CD14-positive monocyte (primary cell): ENCODE results near the gene PPP4R3B. TPM values are rescaled to one million over a fixed set of nuclear protein-coding genes. Genes with fewer than 3 reads are reported as not detected.

Source experiments
- DNase-seq, 3 donors: peaks; one replicate each; pipeline ENCODE4 v3.0.0-alpha.2; 2011 to 2022
- H2AFZ ChIP-seq: 2 replicates; pipeline ENCODE4 v1.6.0; 2012; ENCODE audit warnings: mild to moderate bottlenecking, low read depth, low read length, inconsistent platforms; ENCODE audit not compliant: insufficient read depth, poor library complexity, severe bottlenecking
- H3K27ac ChIP-seq, 2 donors: 1 replicate in 1 of 2; 2 replicates in 1 of 2; pipeline ENCODE4 v1.5.1; 2012 to 2013; ENCODE audit warnings: low read length in 2 of 2, control low read depth in 1 of 2, inconsistent platforms in 1 of 2, low read depth in 1 of 2, mild to moderate bottlenecking in 1 of 2
- H3K27me3 ChIP-seq, 2 donors: one replicate each; pipeline versions ENCODE4 v1.6.0 to v1.6.1; 2011 to 2013; ENCODE audit warnings: low read length in 2 of 2; ENCODE audit not compliant: control insufficient read depth in 2 of 2, insufficient read depth in 2 of 2
- H3K36me3 ChIP-seq, 2 donors: replicated peaks in 1 of 2; 1 replicate in 1 of 2; 2 replicates in 1 of 2; pipeline versions ENCODE4 v1.5.1 to v1.6.1; 2012 to 2013; ENCODE audit warnings: low read length in 2 of 2, control low read depth in 1 of 2, inconsistent platforms in 1 of 2, mild to moderate bottlenecking in 1 of 2; ENCODE audit not compliant: insufficient read depth in 2 of 2, control insufficient read depth in 1 of 2
- H3K4me1 ChIP-seq, 2 donors: 1 replicate in 1 of 2; 2 replicates in 1 of 2; pipeline versions ENCODE4 v1.5.1 to v1.6.1; 2012 to 2013; ENCODE audit warnings: low read length in 2 of 2, control low read depth in 1 of 2, inconsistent platforms in 1 of 2, mild to moderate bottlenecking in 1 of 2, moderate library complexity in 1 of 2; ENCODE audit not compliant: insufficient read depth in 2 of 2, control insufficient read depth in 1 of 2
- H3K4me2 ChIP-seq: replicated peaks from 2 replicates; pipeline ENCODE3; 2012; ENCODE audit warnings: low read length, moderate library complexity, mild to moderate bottlenecking; ENCODE audit not compliant: poor library complexity, severe bottlenecking; ENCODE audit errors: extremely low read depth
- H3K4me3 ChIP-seq, 3 experiments: fragments of 200-600 bp in 1 of 3; sonication (generic) in 1 of 3; replicated peaks in 1 of 3; 1 replicate in 2 of 3; 2 replicates in 1 of 3; pipeline ENCODE4 v1.5.1; 2011 to 2013; ENCODE audit warnings: low read length in 3 of 3, mild to moderate bottlenecking in 3 of 3, control low read depth in 2 of 3, low read depth in 2 of 3, inconsistent platforms in 1 of 3, moderate library complexity in 1 of 3
- H3K79me2 ChIP-seq: 2 replicates; pipeline ENCODE4 v1.6.0; 2012; ENCODE audit warnings: mild to moderate bottlenecking, control low read depth, inconsistent platforms, low read length, moderate library complexity; ENCODE audit not compliant: insufficient read depth
- H3K9ac ChIP-seq: 2 replicates; pipeline ENCODE4 v1.6.0; 2017; ENCODE audit warnings: low read length, mild to moderate bottlenecking; ENCODE audit not compliant: insufficient read depth, poor library complexity, severe bottlenecking
- H3K9me3 ChIP-seq, 2 donors: replicated peaks in 1 of 2; 1 replicate in 1 of 2; 2 replicates in 1 of 2; pipeline versions ENCODE4 v1.5.1 to v1.6.1; 2012 to 2013; ENCODE audit warnings: low read length in 2 of 2, control low read depth in 1 of 2; ENCODE audit not compliant: control insufficient read depth in 1 of 2, insufficient read depth in 1 of 2
- H4K20me1 ChIP-seq: 2 replicates; pipeline ENCODE4 v1.6.0; 2012; ENCODE audit warnings: mild to moderate bottlenecking, low read length, control low read depth, moderate library complexity; ENCODE audit not compliant: insufficient read depth
- H3K27ac Mint-ChIP-seq, 7 donors: one replicate each; pipeline ENCODE4 v1.8.0; 2020; ENCODE audit warnings: mild to moderate bottlenecking in 7 of 7, mixed read lengths in 7 of 7, moderate library complexity in 6 of 7, inconsistent platforms in 2 of 7
- H3K27me3 Mint-ChIP-seq, 3 donors: one replicate each; pipeline ENCODE4 v1.8.0; 2021 to 2022; ENCODE audit warnings: low read depth in 3 of 3, mild to moderate bottlenecking in 3 of 3, mixed read lengths in 3 of 3, moderate library complexity in 3 of 3, inconsistent platforms in 1 of 3
- H3K36me3 Mint-ChIP-seq, 2 donors: one replicate each; pipeline ENCODE4 v1.8.0; 2020; ENCODE audit warnings: mixed read lengths in 2 of 2, inconsistent platforms in 1 of 2, mild to moderate bottlenecking in 1 of 2
- H3K4me1 Mint-ChIP-seq: one replicate; pipeline ENCODE4 v1.8.0; 2020; ENCODE audit warnings: mild to moderate bottlenecking, mixed read lengths
- H3K4me3 Mint-ChIP-seq, 2 donors: one replicate each; pipeline ENCODE4 v1.8.0; 2020; ENCODE audit warnings: mild to moderate bottlenecking in 2 of 2, mixed read lengths in 2 of 2, moderate library complexity in 1 of 2
- H3K9me3 Mint-ChIP-seq, 7 donors: one replicate each; pipeline ENCODE4 v1.8.0; 2020 to 2022; ENCODE audit warnings: mixed read lengths in 7 of 7, mild to moderate bottlenecking in 6 of 7, moderate library complexity in 6 of 7, inconsistent platforms in 2 of 7
- CTCF ChIP-seq: fragments of 200-600 bp; IDR thresholded peaks from one replicate; pipeline ENCODE4 v1.8.0; 2022; ENCODE audit warnings: antibody characterized with exemption, mild to moderate bottlenecking
- WGBS: methylation state at CpG from one replicate; pipeline ENCODE4 v1.1.5; 2013; ENCODE audit warnings: missing lambda C conversion rate; ENCODE audit not compliant: insufficient coverage; 5-methylcytosine and 5-hydroxymethylcytosine counted together
- intact Hi-C, 2 donors: fragments of 100-400 bp; cut with micrococcal nuclease; formaldehyde crosslinking; loops; one replicate each; pipeline versions ENCODE4 v1.15.0 to v1.15.1; 2023
- polyA minus RNA-seq: library from RNA; depleted of rRNA, polyadenylated mRNA; stranded (reverse); fragments of >200 nt; gene quantifications from 2 replicates; pipeline ENCODE4 v1.2.3, GENCODE V29; 2012
- polyA plus RNA-seq, 3 donors: library from polyadenylated mRNA; depleted of rRNA in 1 of 3; unstranded in 2 of 3; stranded (reverse) in 1 of 3; fragments of 300-500 nt in 2 of 3; fragments of >200 nt in 1 of 3; fragmentation: Illumina TruSeq in 2 of 3; gene quantifications; 1 replicate in 2 of 3; 2 replicates in 1 of 3; pipeline ENCODE4 v1.2.3, GENCODE V29; 2012 to 2021
- total RNA-seq, 12 experiments: library from RNA in 1 of 12; stranded (reverse) in 1 of 12; fragments of 120-200 nt in 1 of 12; gene quantifications; one replicate each; pipeline ENCODE4 v1.2.4 and lab custom pipeline; 2013 to 2026; ENCODE audit warnings: mixed read lengths in 6 of 12, inconsistent platforms in 1 of 12

PPP4R3B gene
- 44.6 TPM for total RNA-seq (2013)
- 10 to 100 TPM; 13.3 to 41.1 (median 30.2) TPM for polyA plus RNA-seq
- 11.6 and 19.4 TPM in 2 replicates for polyA minus RNA-seq
- 113 to 250 (median 151) reads per million in 11 experiments for total RNA-seq (lab: John Stamatoyannopoulos, UW)

- Histone ChIP-seq H3K79me2 (peaks cover 90% of the 10 kb centered on the region), H3K36me3 (peaks cover 24 to 50% of the 10 kb centered on the region in 2 donors), H3K4me2 (peak within 1 kb of the TSS; percentile 91), H3K9ac (peak within 1 kb of the TSS; percentile 98), H3K4me1 (peaks cover 25 to 38% of the 10 kb centered on the region in 2 donors), H4K20me1 (peaks cover 73% of the 10 kb centered on the region), H3K9me3 (no peaks in the 10 kb centered on the region), H3K27ac (peak within 1 kb of the TSS; percentile 95 to 97), H3K4me3 (peak within 1 kb of the TSS; percentile 96 to 98 (median 97)), H3K27me3 (no peaks in the 10 kb centered on the region), H2AFZ (peak within 1 kb of the TSS; percentile 91)
- DNase-seq = peak; percentile 98 to 100 (median 100)
- Mint-ChIP-seq H3K4me3 (no peak within 1 kb of the TSS), H3K4me1 (peaks cover 39% of the 10 kb centered on the region), H3K9me3 (no peaks in the 10 kb centered on the region), H3K27me3 (no peaks in the 10 kb centered on the region), H3K27ac (no peak within 1 kb of the TSS), H3K36me3 (peaks cover 28 to 43% of the 10 kb centered on the region in 2 donors)
- intact Hi-C loops = loop anchor here (2.0 to 10.0 kb wide), 5 partner anchors 99 to 893 kb away; partner anchors contain the start of genes CFAP36 (in 2 of the 2), CCDC88A (in 1 of the 2), CLHC1 (in 1 of the 2) and EML6 (in 1 of the 2)
- under 1% methylated on average over 67 of the region's 82 CpGs for WGBS
- TF ChIP-seq CTCF = peak; percentile 34
These were observed at the start of gene PPP4R3B for GRCh38 chr2:55617175-55618024. Gene PPP4R3B (minus strand): TSS chr2:55617622. CDS start chr2:55617285, 337 bp downstream.

DNA sequence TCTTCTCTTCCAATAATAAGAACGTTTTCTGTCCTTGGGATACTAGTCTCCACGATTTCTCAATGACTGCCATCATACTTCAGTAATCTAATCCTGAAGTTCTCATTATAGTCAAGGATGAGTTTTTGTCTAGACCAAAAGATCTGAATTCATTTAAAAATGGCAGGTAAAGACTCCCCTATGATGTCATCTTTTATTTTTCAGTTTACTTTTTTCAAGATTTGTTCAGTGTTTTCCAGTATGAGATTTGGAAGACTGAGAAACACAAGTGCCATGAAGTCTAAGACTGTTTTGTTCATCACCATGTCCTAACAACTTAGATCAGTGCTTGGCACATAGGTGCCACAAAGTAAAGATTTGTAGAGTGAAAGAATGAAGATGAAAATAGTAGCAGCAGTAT, 35.8 kb upstream of the PPP4R3B start:
- H3K9ac ChIP-seq = no peak overlapping the region
- no peak overlapping the region for H3K27ac ChIP-seq
- H3K27ac Mint-ChIP-seq = no peak overlapping the region
- DNase-seq = no peak
- H3K4me2 ChIP-seq = no peak overlapping the region
- H4K20me1 ChIP-seq = no peaks in the 10 kb centered on the region
- H3K36me3 ChIP-seq = peaks cover 35 to 57% of the 10 kb centered on the region in 2 donors
- H3K4me1 Mint-ChIP-seq = no peaks in the 10 kb centered on the region
- no peaks in the 10 kb centered on the region for H3K9me3 Mint-ChIP-seq
- no CpG with 5 or more reads among the region's 2 CpGs for WGBS
- no peaks in the 10 kb centered on the region for H3K27me3 Mint-ChIP-seq
- no peaks in the 10 kb centered on the region for H3K4me1 ChIP-seq
- no peak for TF ChIP-seq CTCF
- no peaks in the 10 kb centered on the region for H3K9me3 ChIP-seq
- peaks cover 46 to 73% of the 10 kb centered on the region in 2 donors for H3K36me3 Mint-ChIP-seq
- intact Hi-C loops = no loop called here
- no peaks in the 10 kb centered on the region for H3K79me2 ChIP-seq
- no peak overlapping the region for H3K4me3 ChIP-seq
- no peak overlapping the region for H2AFZ ChIP-seq
- no peak overlapping the region for H3K4me3 Mint-ChIP-seq
- H3K27me3 ChIP-seq = no peaks in the 10 kb centered on the region
